Neural cell (in vitro differentiated cells): ENCODE results near the gene AK1. TPM values are rescaled to one million over a fixed set of nuclear protein-coding genes. Genes with fewer than 3 reads are reported as not detected.

Source experiments
- H2AFZ ChIP-seq: fragments of 200-600, 300-800 bp; sonication (generic), shearing (Covaris generic); 2 replicates; pipeline ENCODE4 v1.6.0; 2014; ENCODE audit warnings: low read depth, mild to moderate bottlenecking, antibody characterized with exemption, low read length, moderate library complexity
- H3F3A ChIP-seq: fragments of 200-600 bp; shearing (Covaris generic); 2 replicates; pipeline ENCODE4 v1.6.1; 2016; ENCODE audit warnings: mild to moderate bottlenecking, moderate library complexity, mixed read lengths, antibody characterized with exemption, low read length; ENCODE audit not compliant: insufficient read depth, poor library complexity, severe bottlenecking
- H3K27ac ChIP-seq: fragments of 200-600, 300-800 bp; sonication (generic), shearing (Covaris generic); 2 replicates; pipeline ENCODE4 v1.5.1; 2014; ENCODE audit warnings: mild to moderate bottlenecking, low read length, moderate library complexity
- H3K27me3 ChIP-seq: fragments of 300-800, 200-600 bp; sonication (generic), shearing (Covaris generic); 2 replicates; pipeline ENCODE4 v1.6.0; 2014; ENCODE audit warnings: mild to moderate bottlenecking, low read depth, low read length, moderate library complexity; ENCODE audit not compliant: insufficient read depth
- H3K36me3 ChIP-seq: fragments of 300-800, 200-600 bp; sonication (generic), shearing (Covaris generic); 2 replicates; pipeline ENCODE4 v1.5.1; 2014; ENCODE audit warnings: mild to moderate bottlenecking, antibody characterized with exemption, low read length, moderate library complexity; ENCODE audit not compliant: insufficient read depth
- H3K4me2 ChIP-seq: fragments of 300-800, 200-600 bp; sonication (generic), shearing (Covaris generic); 2 replicates; pipeline ENCODE4 v1.6.0; 2014; ENCODE audit warnings: mild to moderate bottlenecking, low read length
- H3K4me3 ChIP-seq: fragments of 300-800, 200-600 bp; sonication (generic), shearing (Covaris generic); 2 replicates; pipeline ENCODE4 v1.5.1; 2014; ENCODE audit warnings: mild to moderate bottlenecking, low read length, moderate library complexity
- H3K79me2 ChIP-seq: fragments of 200-600 bp; shearing (Covaris generic); replicated peaks from 2 replicates; pipeline ENCODE4 v1.6.0; 2014; ENCODE audit warnings: mild to moderate bottlenecking, low read length, moderate library complexity; ENCODE audit not compliant: insufficient read depth
- H3K9ac ChIP-seq: fragments of 300-800, 200-600 bp; sonication (generic), shearing (Covaris generic); 2 replicates; pipeline ENCODE4 v1.6.1; 2016; ENCODE audit warnings: mild to moderate bottlenecking, low read length, mixed read lengths
- H3K9me2 ChIP-seq: fragments of 200-600 bp; shearing (Covaris generic); 2 replicates; pipeline ENCODE4 v1.6.1; 2016; ENCODE audit warnings: mild to moderate bottlenecking, low read length, mixed read lengths; ENCODE audit not compliant: insufficient read depth
- H3K9me3 ChIP-seq: fragments of 200-600, 300-800 bp; sonication (generic), shearing (Covaris generic); 2 replicates; pipeline ENCODE4 v1.6.1; 2016; ENCODE audit warnings: mild to moderate bottlenecking, mixed run types, low read length, moderate library complexity, mixed read lengths
- H4K20me1 ChIP-seq: fragments of 200-600 bp; shearing (Covaris generic); 2 replicates; pipeline ENCODE4 v1.6.1; 2016; ENCODE audit warnings: mild to moderate bottlenecking, mixed run types; ENCODE audit not compliant: insufficient read depth
- CTCF ChIP-seq: fragments of 450-650 bp; IDR thresholded peaks from 2 replicates; pipeline ENCODE4 v1.5.1; 2014; ENCODE audit warnings: antibody characterized with exemption, mild to moderate bottlenecking, moderate library complexity; ENCODE audit not compliant: poor library complexity, severe bottlenecking
- EP300 ChIP-seq: fragments of 450-650 bp; conservative IDR thresholded peaks from 2 replicates; pipeline ENCODE4 v1.6.1; 2014; ENCODE audit warnings: antibody characterized with exemption, mild to moderate bottlenecking, moderate library complexity; ENCODE audit not compliant: poor library complexity, severe bottlenecking
- EZH2 ChIP-seq: fragments of 200-600, 300-800 bp; shearing (Covaris generic), sonication (generic); IDR thresholded peaks from 2 replicates; pipeline ENCODE4 v1.6.1; 2014; ENCODE audit warnings: antibody characterized with exemption, low read length, borderline replicate concordance, mild to moderate bottlenecking; ENCODE audit not compliant: insufficient read depth, poor library complexity, severe bottlenecking
- MXI1 ChIP-seq: fragments of 450-650 bp; conservative IDR thresholded peaks from 2 replicates; pipeline ENCODE4 v1.6.1; 2014; ENCODE audit warnings: antibody characterized with exemption, mild to moderate bottlenecking; ENCODE audit not compliant: poor library complexity, severe bottlenecking
- POLR2AphosphoS5 ChIP-seq: IDR thresholded peaks from 2 replicates; pipeline ENCODE4 v1.6.1; 2012
- RAD21 ChIP-seq: fragments of 450-650 bp; conservative IDR thresholded peaks from 2 replicates; pipeline ENCODE4 v1.6.1; 2014; ENCODE audit warnings: antibody characterized with exemption, mild to moderate bottlenecking, moderate library complexity
- REST ChIP-seq: IDR thresholded peaks from 2 replicates; pipeline ENCODE4 v1.6.1; 2012; ENCODE audit warnings: borderline replicate concordance
- SMC3 ChIP-seq: fragments of 450-650 bp; conservative IDR thresholded peaks from 2 replicates; pipeline ENCODE4 v1.6.1; 2014; ENCODE audit warnings: antibody characterized with exemption, mild to moderate bottlenecking, moderate library complexity; ENCODE audit not compliant: poor library complexity
- TAF1 ChIP-seq: IDR thresholded peaks from 2 replicates; pipeline ENCODE4 v1.6.1; 2012; ENCODE audit warnings: low read depth
- polyA plus RNA-seq: library from polyadenylated mRNA; depleted of rRNA; stranded (reverse); fragments of >200 nt; gene quantifications from 2 replicates; pipeline ENCODE4 v1.2.3, GENCODE V29; 2014

Gene AK1
- polyA plus RNA-seq, 1 donor from 2014 or later = 105 TPM

- H4K20me1 ChIP-seq = no peaks in the 10 kb centered on the region
- no peak overlapping the region for H3K9ac ChIP-seq
Observed at GRCh38 chr9:127856094-127856728, 21.3 kb downstream of the AK1 start.

GRCh38 chr9:127855522-127855921 is 22.0 kb downstream of the AK1 start:
- H3F3A ChIP-seq = no peaks in the 10 kb centered on the region
- H3K27me3 ChIP-seq = no peaks in the 10 kb centered on the region
- no peaks in the 10 kb centered on the region for H3K79me2 ChIP-seq
- H2AFZ ChIP-seq = no peak overlapping the region
- H4K20me1 ChIP-seq = no peaks in the 10 kb centered on the region
- H3K9ac ChIP-seq = no peak overlapping the region
- H3K9me3 ChIP-seq = no peaks in the 10 kb centered on the region
- H3K36me3 ChIP-seq = no peaks in the 10 kb centered on the region
- H3K4me2 ChIP-seq = no peak overlapping the region
- no peak overlapping the region for H3K27ac ChIP-seq
- TF ChIP-seq EZH2 = no peak
- no peak for TF ChIP-seq TAF1
- TF ChIP-seq RAD21 = no peak
- TF ChIP-seq REST = no peak
- no peak for TF ChIP-seq SMC3
- no peak for TF ChIP-seq EP300
- TF ChIP-seq MXI1 = no peak
- TF ChIP-seq CTCF = no peak
- TF ChIP-seq POLR2AphosphoS5 = no peak
- no peaks in the 10 kb centered on the region for H3K9me2 ChIP-seq
- no peak overlapping the region for H3K4me3 ChIP-seq

More at GRCh38 chr9:127856094-127856728, 21.3 kb downstream of the AK1 start:
- Histone ChIP-seq H3K9me3 (no peaks in the 10 kb centered on the region), H3K27me3 (no peaks in the 10 kb centered on the region), H3K9me2 (no peaks in the 10 kb centered on the region), H3K36me3 (no peaks in the 10 kb centered on the region), H3K79me2 (no peaks in the 10 kb centered on the region), H3K4me2 (no peak overlapping the region), H2AFZ (no peak overlapping the region), H3K27ac (no peak overlapping the region), H3K4me3 (no peak overlapping the region), H3F3A (no peaks in the 10 kb centered on the region)
- TF ChIP-seq EZH2 = no peak
- no peak for TF ChIP-seq TAF1
- no peak for TF ChIP-seq CTCF
- TF ChIP-seq MXI1 = no peak
- TF ChIP-seq SMC3 = no peak
- no peak for TF ChIP-seq RAD21
- no peak for TF ChIP-seq EP300
